ENCODE measurements around the gene CERS5.

DNA sequence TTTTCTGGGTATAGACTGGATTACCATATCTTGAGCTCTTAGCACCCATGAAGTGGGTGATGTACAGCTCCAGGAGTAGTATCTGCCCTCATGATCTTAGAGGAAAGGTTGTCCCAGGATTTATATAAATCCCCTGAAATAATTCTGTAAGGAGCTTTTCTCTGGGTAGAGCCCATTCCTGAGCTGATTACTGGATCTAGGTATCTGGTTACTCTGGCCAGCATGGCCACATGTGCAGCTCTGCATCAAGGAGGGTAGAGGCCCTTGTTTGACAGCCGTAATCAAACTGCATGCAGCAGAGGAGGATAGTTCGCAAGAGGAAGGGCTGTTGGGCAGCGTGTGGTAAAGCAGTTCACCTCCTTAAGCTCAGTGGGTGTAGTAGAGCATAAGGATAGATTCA is 46.6 kb downstream of the CERS5 start:
- TF ChIP-seq, protein P1, sequence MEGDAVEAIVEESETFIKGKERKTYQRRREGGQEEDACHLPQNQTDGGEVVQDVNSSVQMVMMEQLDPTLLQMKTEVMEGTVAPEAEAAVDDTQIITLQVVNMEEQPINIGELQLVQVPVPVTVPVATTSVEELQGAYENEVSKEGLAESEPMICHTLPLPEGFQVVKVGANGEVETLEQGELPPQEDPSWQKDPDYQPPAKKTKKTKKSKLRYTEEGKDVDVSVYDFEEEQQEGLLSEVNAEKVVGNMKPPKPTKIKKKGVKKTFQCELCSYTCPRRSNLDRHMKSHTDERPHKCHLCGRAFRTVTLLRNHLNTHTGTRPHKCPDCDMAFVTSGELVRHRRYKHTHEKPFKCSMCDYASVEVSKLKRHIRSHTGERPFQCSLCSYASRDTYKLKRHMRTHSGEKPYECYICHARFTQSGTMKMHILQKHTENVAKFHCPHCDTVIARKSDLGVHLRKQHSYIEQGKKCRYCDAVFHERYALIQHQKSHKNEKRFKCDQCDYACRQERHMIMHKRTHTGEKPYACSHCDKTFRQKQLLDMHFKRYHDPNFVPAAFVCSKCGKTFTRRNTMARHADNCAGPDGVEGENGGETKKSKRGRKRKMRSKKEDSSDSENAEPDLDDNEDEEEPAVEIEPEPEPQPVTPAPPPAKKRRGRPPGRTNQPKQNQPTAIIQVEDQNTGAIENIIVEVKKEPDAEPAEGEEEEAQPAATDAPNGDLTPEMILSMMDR (IDR thresholded peaks at IDR 0.05): no peak
- TF ChIP-seq POLR2A (IDR thresholded peaks at IDR 0.05) (no peak), EP300 (IDR thresholded peaks at IDR 0.05) (no peak)
